ENCODE results near the gene TMSB15B.
"Not testable (repeated sequence)": the region's sequence is repeated elsewhere in the genome, so short reads cannot be mapped to it uniquely, and the experiment has no call there.

GRCh38 chrX:103962411-103963278 lies at the start of gene TMSB15B:
- TF ChIP-seq CTCF, POLR2A (IDR thresholded peaks at IDR 0.05): not testable (repeated sequence)

Data from uterus (tissue), 2 donors.